Fibroblast of villous mesenchyme (primary cell): ENCODE results near the gene IFNL2. TPM values are rescaled to one million over a fixed set of nuclear protein-coding genes. Genes with fewer than 3 reads are reported as not detected.

ENCODE experiments used
- DNase-seq: peaks from one replicate; pipeline ENCODE4 v3.0.0-alpha.2; 2010; ENCODE audit warnings: low read depth
- H3K4me3 ChIP-seq: 2 replicates; pipeline ENCODE4 v1.5.1; 2011; ENCODE audit warnings: low read depth, mild to moderate bottlenecking, low read length
- total RNA-seq: library from RNA; depleted of rRNA; stranded (reverse); fragments of >200 nt; gene quantifications from 2 replicates; pipeline ENCODE4 v1.2.3, GENCODE V29; 2012
- TF ChIP-seq, protein P1 (sequence below): IDR thresholded peaks from 2 replicates; pipeline ENCODE4 v1.5.1; 2012; ENCODE audit warnings: low read depth, mild to moderate bottlenecking, low read length; ENCODE audit not compliant: insufficient read depth

Gene IFNL2
- total RNA-seq, 1 donor, result not detected

GRCh38 chr19:39318690-39319089 lies 50.5 kb downstream of the IFNL2 start:
- no peak overlapping the region for H3K4me3 ChIP-seq
- no peak for DNase-seq
- TF ChIP-seq, protein P1, sequence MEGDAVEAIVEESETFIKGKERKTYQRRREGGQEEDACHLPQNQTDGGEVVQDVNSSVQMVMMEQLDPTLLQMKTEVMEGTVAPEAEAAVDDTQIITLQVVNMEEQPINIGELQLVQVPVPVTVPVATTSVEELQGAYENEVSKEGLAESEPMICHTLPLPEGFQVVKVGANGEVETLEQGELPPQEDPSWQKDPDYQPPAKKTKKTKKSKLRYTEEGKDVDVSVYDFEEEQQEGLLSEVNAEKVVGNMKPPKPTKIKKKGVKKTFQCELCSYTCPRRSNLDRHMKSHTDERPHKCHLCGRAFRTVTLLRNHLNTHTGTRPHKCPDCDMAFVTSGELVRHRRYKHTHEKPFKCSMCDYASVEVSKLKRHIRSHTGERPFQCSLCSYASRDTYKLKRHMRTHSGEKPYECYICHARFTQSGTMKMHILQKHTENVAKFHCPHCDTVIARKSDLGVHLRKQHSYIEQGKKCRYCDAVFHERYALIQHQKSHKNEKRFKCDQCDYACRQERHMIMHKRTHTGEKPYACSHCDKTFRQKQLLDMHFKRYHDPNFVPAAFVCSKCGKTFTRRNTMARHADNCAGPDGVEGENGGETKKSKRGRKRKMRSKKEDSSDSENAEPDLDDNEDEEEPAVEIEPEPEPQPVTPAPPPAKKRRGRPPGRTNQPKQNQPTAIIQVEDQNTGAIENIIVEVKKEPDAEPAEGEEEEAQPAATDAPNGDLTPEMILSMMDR, result no peak

- DNase-seq, result no peak
- no peak overlapping the region for H3K4me3 ChIP-seq
- TF ChIP-seq, protein P1, result no peak
These were observed 51.1 kb downstream of the IFNL2 start for GRCh38 chr19:39319098-39319891.

Other genes with a start within 250 kb of the IFNL2 start
- 2.9 and 4.7 TPM in 2 replicates for gene FBXO27, start 235.8 kb upstream of the IFNL2 start, total RNA-seq
- not detected in 2 replicates for gene ACP7, start 184.0 kb upstream of the IFNL2 start, total RNA-seq
- 6.8 and 9.5 TPM in 2 replicates for gene PAK4, start 142.6 kb upstream of the IFNL2 start, total RNA-seq
- not detected in 2 replicates for gene NCCRP1, start 71.4 kb upstream of the IFNL2 start, total RNA-seq
- gene SYCN, start 64.1 kb upstream of the IFNL2 start, total RNA-seq, result not detected in 2 replicates
- gene IFNL3, start 23.4 kb upstream of the IFNL2 start, total RNA-seq, result not detected in 2 replicates
- gene IFNL4, start 19.5 kb upstream of the IFNL2 start, total RNA-seq, result not detected in 2 replicates
- gene IFNL1, start 28.0 kb downstream of the IFNL2 start, total RNA-seq, result not detected in 2 replicates
- gene LRFN1, start 52.5 kb downstream of the IFNL2 start, total RNA-seq, result under 0.01 TPM in 1 of 2 replicates, not detected in the other
- 0.86 and 1.6 TPM in 2 replicates for gene GMFG, start 67.6 kb downstream of the IFNL2 start, total RNA-seq
- 38.0 and 45.7 TPM in 2 replicates for gene SAMD4B, start 74.0 kb downstream of the IFNL2 start, total RNA-seq
- gene PAF1, start 122.7 kb downstream of the IFNL2 start, total RNA-seq, result 29.6 and 33.2 TPM in 2 replicates
- gene MED29, start 123.0 kb downstream of the IFNL2 start, total RNA-seq, result 22.0 and 22.2 TPM in 2 replicates
- gene ZFP36, start 138.5 kb downstream of the IFNL2 start, total RNA-seq, result 5.8 and 8.6 TPM in 2 replicates
- gene PLEKHG2, start 144.3 kb downstream of the IFNL2 start, total RNA-seq, result 25.0 and 39.3 TPM in 2 replicates
- 43.2 and 48.3 TPM in 2 replicates for gene RPS16, start 167.6 kb downstream of the IFNL2 start, total RNA-seq
- gene SUPT5H, start 177.2 kb downstream of the IFNL2 start, total RNA-seq, result 71.8 and 80.7 TPM in 2 replicates
- 48.8 and 49.6 TPM in 2 replicates for gene TIMM50, start 212.4 kb downstream of the IFNL2 start, total RNA-seq
- under 0.01 and 0.43 TPM in 2 replicates for gene DLL3, start 230.6 kb downstream of the IFNL2 start, total RNA-seq
- not detected in 2 replicates for gene SELENOV, start 246.7 kb downstream of the IFNL2 start, total RNA-seq